Endodermal cell (in vitro differentiated cells): ENCODE results near the gene NR1D2. TPM values are rescaled to one million over a fixed set of nuclear protein-coding genes. Genes with fewer than 3 reads are reported as not detected.

ENCODE experiments used
- DNase-seq: peaks from one replicate; pipeline ENCODE4 v3.0.0-alpha.2; 2017
- H3K27ac ChIP-seq: 2 replicates; pipeline ENCODE4 v1.5.1; 2013; ENCODE audit warnings: mild to moderate bottlenecking, low read depth, low read length, moderate library complexity
- H3K27me3 ChIP-seq: 2 replicates; pipeline ENCODE4 v1.6.1; 2013; ENCODE audit warnings: mild to moderate bottlenecking, low read length, moderate library complexity; ENCODE audit not compliant: insufficient read depth, control insufficient read depth, poor library complexity, severe bottlenecking
- H3K36me3 ChIP-seq: 2 replicates; pipeline ENCODE4 v1.7.0; 2013; ENCODE audit warnings: mild to moderate bottlenecking, low read length, moderate library complexity; ENCODE audit not compliant: control insufficient read depth, insufficient read depth
- H3K4me1 ChIP-seq: one replicate; pipeline ENCODE4 v1.7.0; 2013; ENCODE audit warnings: low read length; ENCODE audit not compliant: control insufficient read depth, insufficient read depth
- H3K4me3 ChIP-seq: 2 replicates; pipeline ENCODE4 v1.5.1; 2013; ENCODE audit warnings: mild to moderate bottlenecking, low read length, moderate library complexity
- H3K9ac ChIP-seq: 2 replicates; pipeline ENCODE4 v1.6.1; 2013; ENCODE audit warnings: mild to moderate bottlenecking, low read length, moderate library complexity; ENCODE audit not compliant: poor library complexity, severe bottlenecking; ENCODE audit errors: extremely low read depth
- H3K9me3 ChIP-seq: 2 replicates; pipeline ENCODE4 v1.6.1; 2013; ENCODE audit warnings: mild to moderate bottlenecking, low read length, moderate library complexity; ENCODE audit not compliant: control insufficient read depth
- H3K27ac Mint-ChIP-seq: 2 replicates; pipeline ENCODE4 v1.8.0; 2020; ENCODE audit warnings: mixed read lengths
- H3K27me3 Mint-ChIP-seq: 2 replicates; pipeline ENCODE4 v1.8.0; 2021; ENCODE audit warnings: mild to moderate bottlenecking, mixed read lengths; ENCODE audit not compliant: insufficient read depth
- H3K36me3 Mint-ChIP-seq: 2 replicates; pipeline ENCODE4 v1.8.0; 2020; ENCODE audit warnings: low read depth, mixed read lengths
- H3K4me1 Mint-ChIP-seq: 2 replicates; pipeline ENCODE4 v1.8.0; 2020; ENCODE audit warnings: mixed read lengths
- H3K4me3 Mint-ChIP-seq: 2 replicates; pipeline ENCODE4 v1.8.0; 2020; ENCODE audit warnings: mild to moderate bottlenecking, moderate library complexity, mixed read lengths
- H3K9me3 Mint-ChIP-seq: 2 replicates; pipeline ENCODE4 v1.8.0; 2020; ENCODE audit warnings: mild to moderate bottlenecking, mixed read lengths
- CTCF ChIP-seq: fragments of 200-600 bp; sonication (generic); conservative IDR thresholded peaks from 2 replicates; pipeline ENCODE4 v1.5.0; 2021; ENCODE audit warnings: antibody characterized with exemption, mild to moderate bottlenecking
- WGBS, 2 experiments: methylation state at CpG; one replicate each; pipeline versions ENCODE4 v1.1.5 to v1.1.7; 2013; ENCODE audit warnings: missing lambda C conversion rate in 2 of 2, mixed read lengths in 1 of 2; ENCODE audit not compliant: insufficient coverage in 1 of 2, insufficient read length in 1 of 2; 5-methylcytosine and 5-hydroxymethylcytosine counted together
- total RNA-seq, 2 donors: library from RNA; stranded (reverse); fragmentation: NEBNext Ultra II Directional in 1 of 2; extraction: Animal tissue kit (Norgen Biotek cat#: 25700) in 1 of 2; gene quantifications; 2 replicates in 1 of 2; 3 replicates in 1 of 2; pipeline ENCODE4 v1.2.1, GENCODE V29; 2021

NR1D2 gene
- total RNA-seq, 2 donors from 2014 or later, result 22.7 to 30.5 TPM

DNA sequence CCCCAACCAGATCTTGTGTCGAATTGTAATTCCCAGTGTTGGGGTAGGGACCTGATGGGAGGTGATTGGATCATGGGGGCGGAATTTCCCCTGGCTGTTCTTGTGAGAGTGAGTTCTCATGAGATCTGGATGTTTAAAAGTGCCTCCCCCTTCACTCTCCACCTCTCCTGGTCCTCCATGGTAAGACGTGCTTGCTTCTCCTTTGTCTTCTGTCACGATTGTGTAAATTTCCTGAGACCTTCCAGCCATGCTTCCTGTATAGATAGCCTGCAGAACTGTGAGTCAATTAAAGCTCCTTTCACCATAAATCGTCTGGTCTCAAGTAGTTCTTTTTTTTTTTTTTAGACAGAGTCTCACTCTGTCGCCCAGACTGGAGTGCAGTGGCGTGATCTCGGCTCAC is 42.3 kb downstream of the NR1D2 start:
- Mint-ChIP-seq H3K9me3 (peaks cover 1% of the 10 kb centered on the region), H3K36me3 (no peaks in the 10 kb centered on the region), H3K27ac (no peak overlapping the region), H3K27me3 (no peaks in the 10 kb centered on the region), H3K4me1 (peaks cover 14% of the 10 kb centered on the region), H3K4me3 (no peak overlapping the region)
- Histone ChIP-seq H3K9ac (no peak overlapping the region), H3K4me3 (no peak overlapping the region), H3K4me1 (peaks cover 7% of the 10 kb centered on the region), H3K27ac (no peak overlapping the region), H3K27me3 (no peaks in the 10 kb centered on the region), H3K36me3 (no peaks in the 10 kb centered on the region), H3K9me3 (no peaks in the 10 kb centered on the region)
- no peak for DNase-seq
- WGBS, 2 experiments, result 84 to 97% methylated on average over 5 to 7 of the region's 8 CpGs
- no peak for TF ChIP-seq CTCF

DNA sequence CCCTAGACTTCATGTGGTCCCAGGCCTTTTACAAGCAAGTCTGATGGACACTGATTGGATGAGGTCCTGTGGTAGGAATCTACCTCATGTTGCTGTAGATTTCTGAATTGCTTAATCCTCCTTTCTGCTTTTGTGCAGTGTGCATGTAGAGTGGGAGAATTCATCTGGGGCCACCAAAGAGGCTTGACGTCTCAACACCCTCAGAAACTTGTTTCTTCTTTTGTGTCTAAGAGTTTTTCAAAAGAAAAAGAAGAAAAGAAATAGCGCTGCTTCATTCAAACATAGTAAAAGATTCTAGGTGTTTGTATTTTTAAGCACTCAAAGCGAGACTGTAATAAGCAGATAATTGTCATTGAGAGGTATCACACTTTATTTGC is 46.2 kb downstream of the NR1D2 start:
- WGBS, 2 experiments, result 81 to 90% methylated on average over 3 of the region's 3 CpGs
- no peaks in the 10 kb centered on the region for H3K9me3 ChIP-seq
- peak overlapping the region; percentile 45 for H3K27ac ChIP-seq
- Mint-ChIP-seq H3K27ac (no peak overlapping the region), H3K36me3 (no peaks in the 10 kb centered on the region), H3K4me3 (no peak overlapping the region), H3K4me1 (peaks cover 14% of the 10 kb centered on the region), H3K9me3 (peaks cover 1% of the 10 kb centered on the region), H3K27me3 (no peaks in the 10 kb centered on the region)
- no peak overlapping the region for H3K9ac ChIP-seq
- H3K4me3 ChIP-seq, result no peak overlapping the region
- H3K36me3 ChIP-seq, result no peaks in the 10 kb centered on the region
- H3K4me1 ChIP-seq, result peaks cover 7% of the 10 kb centered on the region
- H3K27me3 ChIP-seq, result no peaks in the 10 kb centered on the region
- DNase-seq, result no peak
- no peak for TF ChIP-seq CTCF

- Histone ChIP-seq H3K27me3 (no peaks in the 10 kb centered on the region), H3K36me3 (no peaks in the 10 kb centered on the region), H3K27ac (peak overlapping the region; percentile 45), H3K9ac (no peak overlapping the region), H3K9me3 (no peaks in the 10 kb centered on the region), H3K4me1 (peaks cover 7% of the 10 kb centered on the region), H3K4me3 (no peak overlapping the region)
- DNase-seq, result no peak
- peaks cover 1% of the 10 kb centered on the region for H3K9me3 Mint-ChIP-seq
- no peak overlapping the region for H3K27ac Mint-ChIP-seq
- H3K36me3 Mint-ChIP-seq, result no peaks in the 10 kb centered on the region
- H3K4me1 Mint-ChIP-seq, result peaks cover 14% of the 10 kb centered on the region
- WGBS, 2 experiments, result 88 to 96% methylated on average over 5 to 9 of the region's 9 CpGs
- no peak overlapping the region for H3K4me3 Mint-ChIP-seq
- TF ChIP-seq CTCF, result no peak
- H3K27me3 Mint-ChIP-seq, result no peaks in the 10 kb centered on the region
Observed at GRCh38 chr3:23991683-23992628, 46.9 kb downstream of the NR1D2 start.
